ENCODE measurements around the gene TAF4.

Gene TAF4

GRCh38 chr20:61965606-61966491 lies 99.8 kb downstream of the TAF4 start:
- no peaks in the 10 kb centered on the region for H3K9me3 ChIP-seq (ENCODE audit: control insufficient read depth, low read length)
- H3K27ac ChIP-seq (ENCODE audit: insufficient read depth, low read depth, low read length, poor library complexity, severe bottlenecking): no peak overlapping the region
- no peaks in the 10 kb centered on the region for H3K27me3 ChIP-seq (ENCODE audit: control insufficient read depth, insufficient read depth, low read length, poor library complexity, severe bottlenecking)
- H3K4me1 ChIP-seq (ENCODE audit: control insufficient read depth, insufficient read depth, low read length): no peaks in the 10 kb centered on the region
- H3K36me3 ChIP-seq (ENCODE audit: control insufficient read depth, insufficient read depth, low read length): no peaks in the 10 kb centered on the region
- H3K4me3 ChIP-seq (ENCODE audit: insufficient read depth, low read depth, low read length): no peak overlapping the region
- 44 to 45% methylated on average over 46 to 48 of the region's 49 CpGs for WGBS, 2 experiments

- no peaks in the 10 kb centered on the region for H3K27me3 ChIP-seq (ENCODE audit: control insufficient read depth, insufficient read depth, low read length, poor library complexity, severe bottlenecking)
- no peaks in the 10 kb centered on the region for H3K4me1 ChIP-seq (ENCODE audit: control insufficient read depth, insufficient read depth, low read length)
- WGBS, 2 experiments: 85% methylated on average over 41 of the region's 41 CpGs
- H3K4me3 ChIP-seq (ENCODE audit: insufficient read depth, low read depth, low read length): no peak overlapping the region
- no peak overlapping the region for H3K27ac ChIP-seq (ENCODE audit: insufficient read depth, low read depth, low read length, poor library complexity, severe bottlenecking)
- no peaks in the 10 kb centered on the region for H3K36me3 ChIP-seq (ENCODE audit: control insufficient read depth, insufficient read depth, low read length)
- no peaks in the 10 kb centered on the region for H3K9me3 ChIP-seq (ENCODE audit: control insufficient read depth, low read length)
Measured at GRCh38 chr20:61964675-61965605, 100.7 kb downstream of the TAF4 start.

- no peak overlapping the region for H3K4me3 ChIP-seq (ENCODE audit: insufficient read depth, low read depth, low read length)
- no peak overlapping the region for H3K27ac ChIP-seq (ENCODE audit: insufficient read depth, low read depth, low read length, poor library complexity, severe bottlenecking)
- WGBS, 2 experiments: 94 to 97% methylated on average over 8 of the region's 8 CpGs
- no peaks in the 10 kb centered on the region for H3K27me3 ChIP-seq (ENCODE audit: control insufficient read depth, insufficient read depth, low read length, poor library complexity, severe bottlenecking)
- no peaks in the 10 kb centered on the region for H3K4me1 ChIP-seq (ENCODE audit: control insufficient read depth, insufficient read depth, low read length)
- no peaks in the 10 kb centered on the region for H3K36me3 ChIP-seq (ENCODE audit: control insufficient read depth, insufficient read depth, low read length)
- H3K9me3 ChIP-seq (ENCODE audit: control insufficient read depth, low read length): no peaks in the 10 kb centered on the region
Measured at GRCh38 chr20:61963885-61964674, 101.6 kb downstream of the TAF4 start.

- no peak overlapping the region for H3K4me3 ChIP-seq (ENCODE audit: insufficient read depth, low read depth, low read length)
- no peaks in the 10 kb centered on the region for H3K4me1 ChIP-seq (ENCODE audit: control insufficient read depth, insufficient read depth, low read length)
- H3K27ac ChIP-seq (ENCODE audit: insufficient read depth, low read depth, low read length, poor library complexity, severe bottlenecking): no peak overlapping the region
- H3K9me3 ChIP-seq (ENCODE audit: control insufficient read depth, low read length): no peaks in the 10 kb centered on the region
- no peaks in the 10 kb centered on the region for H3K36me3 ChIP-seq (ENCODE audit: control insufficient read depth, insufficient read depth, low read length)
- 76% methylated on average over 9 of the region's 9 CpGs for WGBS, 2 experiments
- H3K27me3 ChIP-seq (ENCODE audit: control insufficient read depth, insufficient read depth, low read length, poor library complexity, severe bottlenecking): no peaks in the 10 kb centered on the region
Measured at GRCh38 chr20:61963149-61963548, 102.5 kb downstream of the TAF4 start.

GRCh38 chr20:61960836-61961235 lies 104.8 kb downstream of the TAF4 start:
- H3K9me3 ChIP-seq (ENCODE audit: control insufficient read depth, low read length): no peaks in the 10 kb centered on the region
- no peaks in the 10 kb centered on the region for H3K27me3 ChIP-seq (ENCODE audit: control insufficient read depth, insufficient read depth, low read length, poor library complexity, severe bottlenecking)
- 88 to 93% methylated on average over 12 of the region's 12 CpGs for WGBS, 2 experiments
- H3K36me3 ChIP-seq (ENCODE audit: control insufficient read depth, insufficient read depth, low read length): no peaks in the 10 kb centered on the region
- no peak overlapping the region for H3K4me3 ChIP-seq (ENCODE audit: insufficient read depth, low read depth, low read length)
- no peak overlapping the region for H3K27ac ChIP-seq (ENCODE audit: insufficient read depth, low read depth, low read length, poor library complexity, severe bottlenecking)
- no peaks in the 10 kb centered on the region for H3K4me1 ChIP-seq (ENCODE audit: control insufficient read depth, insufficient read depth, low read length)

GRCh38 chr20:61958773-61959700 lies 106.6 kb downstream of the TAF4 start:
- no peaks in the 10 kb centered on the region for H3K36me3 ChIP-seq (ENCODE audit: control insufficient read depth, insufficient read depth, low read length)
- no peaks in the 10 kb centered on the region for H3K9me3 ChIP-seq (ENCODE audit: control insufficient read depth, low read length)
- no peak overlapping the region for H3K27ac ChIP-seq (ENCODE audit: insufficient read depth, low read depth, low read length, poor library complexity, severe bottlenecking)
- H3K27me3 ChIP-seq (ENCODE audit: control insufficient read depth, insufficient read depth, low read length, poor library complexity, severe bottlenecking): no peaks in the 10 kb centered on the region
- no peaks in the 10 kb centered on the region for H3K4me1 ChIP-seq (ENCODE audit: control insufficient read depth, insufficient read depth, low read length)
- no peak overlapping the region for H3K4me3 ChIP-seq (ENCODE audit: insufficient read depth, low read depth, low read length)
- WGBS, 2 experiments: 84 to 87% methylated on average over 22 of the region's 22 CpGs

- no peak overlapping the region for H3K4me3 ChIP-seq (ENCODE audit: insufficient read depth, low read depth, low read length)
- no peaks in the 10 kb centered on the region for H3K36me3 ChIP-seq (ENCODE audit: control insufficient read depth, insufficient read depth, low read length)
- H3K27me3 ChIP-seq (ENCODE audit: control insufficient read depth, insufficient read depth, low read length, poor library complexity, severe bottlenecking): no peaks in the 10 kb centered on the region
- no peaks in the 10 kb centered on the region for H3K9me3 ChIP-seq (ENCODE audit: control insufficient read depth, low read length)
- no peaks in the 10 kb centered on the region for H3K4me1 ChIP-seq (ENCODE audit: control insufficient read depth, insufficient read depth, low read length)
- 91 to 92% methylated on average over 12 of the region's 12 CpGs for WGBS, 2 experiments
- H3K27ac ChIP-seq (ENCODE audit: insufficient read depth, low read depth, low read length, poor library complexity, severe bottlenecking): no peak overlapping the region
Measured at GRCh38 chr20:61957961-61958715, 107.5 kb downstream of the TAF4 start.

GRCh38 chr20:61956396-61957342 lies 109.0 kb downstream of the TAF4 start:
- no peak overlapping the region for H3K27ac ChIP-seq (ENCODE audit: insufficient read depth, low read depth, low read length, poor library complexity, severe bottlenecking)
- H3K4me1 ChIP-seq (ENCODE audit: control insufficient read depth, insufficient read depth, low read length): peaks cover 2% of the 10 kb centered on the region
- no peaks in the 10 kb centered on the region for H3K27me3 ChIP-seq (ENCODE audit: control insufficient read depth, insufficient read depth, low read length, poor library complexity, severe bottlenecking)
- H3K36me3 ChIP-seq (ENCODE audit: control insufficient read depth, insufficient read depth, low read length): no peaks in the 10 kb centered on the region
- no peak overlapping the region for H3K4me3 ChIP-seq (ENCODE audit: insufficient read depth, low read depth, low read length)
- WGBS, 2 experiments: 85 to 89% methylated on average over 11 to 12 of the region's 12 CpGs
- no peaks in the 10 kb centered on the region for H3K9me3 ChIP-seq (ENCODE audit: control insufficient read depth, low read length)
